Stimulated activated CD4-positive, alpha-beta T cell treated with anti-CD3 and anti-CD28 coated beads, Interleukin-1b, Interleukin-23, amount 100 ng/mL, for 4 hours (primary cell): ENCODE measurements around the gene OR14A16.
A peak's percentile ranks its signal among the peaks of the same experiment; 100 is the strongest.

ENCODE experiments used
- DNase-seq, 2 donors: peaks; one replicate each; pipeline ENCODE4 v3.0.0-alpha.2; 2020; ENCODE audit warnings: low read depth in 2 of 2

The OR14A16 gene

GRCh38 chr1:247824023-247824422, at the start of gene OR14A16:
TSS of gene OR14A16 (minus strand) at chr1:247824119. CDS start at chr1:247815729, 8,390 bp downstream.
- no peak for DNase-seq

- DNase-seq: no peak
Observed at GRCh38 chr1:247865416-247865815, 41.5 kb upstream of the OR14A16 start.

GRCh38 chr1:247864644-247865043, 40.7 kb upstream of the OR14A16 start:
- no peak for DNase-seq

- DNase-seq: no peak
Observed at GRCh38 chr1:247862756-247863155, 38.8 kb upstream of the OR14A16 start.

- no peak for DNase-seq
Observed at GRCh38 chr1:247857985-247858619, 34.2 kb upstream of the OR14A16 start.

- DNase-seq: peak in 1 of 2 donors; percentile 8
Observed at GRCh38 chr1:247857069-247857984, 33.4 kb upstream of the OR14A16 start, which contains the start of gene TRIM58. TSS of gene TRIM58 (plus strand) at chr1:247857187. CDS start at chr1:247857247, 60 bp downstream.

GRCh38 chr1:247855911-247856310, 32.0 kb upstream of the OR14A16 start:
- DNase-seq: no peak

- DNase-seq: no peak
Observed at GRCh38 chr1:247854899-247855545, 31.1 kb upstream of the OR14A16 start.

GRCh38 chr1:247849616-247850015, 25.7 kb upstream of the OR14A16 start:
- DNase-seq: no peak

GRCh38 chr1:247848346-247848745, 24.4 kb upstream of the OR14A16 start:
- no peak for DNase-seq

GRCh38 chr1:247845693-247846017, 21.7 kb upstream of the OR14A16 start:
- no peak for DNase-seq

- no peak for DNase-seq
Observed at GRCh38 chr1:247845011-247845692, 21.2 kb upstream of the OR14A16 start.

- no peak for DNase-seq
Observed at GRCh38 chr1:247843411-247843810, 19.5 kb upstream of the OR14A16 start.

- no peak for DNase-seq
Observed at GRCh38 chr1:247841796-247842195, 17.9 kb upstream of the OR14A16 start, which contains the start of gene OR11L1. TSS of gene OR11L1 (minus strand) at chr1:247841896. CDS start at chr1:247841896, 0 bp downstream.

GRCh38 chr1:247840818-247841217, 16.9 kb upstream of the OR14A16 start:
- no peak for DNase-seq

- DNase-seq: no peak
Observed at GRCh38 chr1:247833601-247834000, 9.7 kb upstream of the OR14A16 start.

- no peak for DNase-seq
Observed at GRCh38 chr1:247829656-247830055, 5.7 kb upstream of the OR14A16 start.

GRCh38 chr1:247825362-247825761, 1.4 kb upstream of the OR14A16 start:
- DNase-seq: no peak

GRCh38 chr1:247822060-247822459, 1.9 kb downstream of the OR14A16 start:
- DNase-seq: no peak

- DNase-seq: no peak
Observed at GRCh38 chr1:247812637-247813036, 11.3 kb downstream of the OR14A16 start.

GRCh38 chr1:247797518-247797917, 26.4 kb downstream of the OR14A16 start:
- no peak for DNase-seq

- no peak for DNase-seq
Observed at GRCh38 chr1:247769603-247770002, 54.3 kb downstream of the OR14A16 start.
